ENCODE data around the gene PSMB5. TPM values are rescaled to one million over a fixed set of nuclear protein-coding genes. Genes with fewer than 3 reads are reported as not detected.

PSMB5 gene
- total and polyA plus RNA-seq, 9 of the 15 experiments (the other 6 are each of a cell fraction or from before 2014, with no cell fraction given), result 198 to 1,870 (median 269) TPM

GRCh38 chr14:23006544-23007419, 27.9 kb downstream of the PSMB5 start (continued):
- TF ChIP-seq DEAF1 (CRISPR knock-in tag; IDR thresholded peaks at IDR 0.05) (no peak), BRCA1 (IDR thresholded peaks at IDR 0.05) (no peak), BRCA1 (CRISPR knock-in tag; IDR thresholded peaks at IDR 0.05) (no peak), TCFL5 (CRISPR knock-in tag; conservative IDR thresholded peaks at IDR 0.05) (no peak), CHD4 (IDR thresholded peaks at IDR 0.05; ENCODE audit: insufficient read depth, insufficient replicate concordance, low read depth, low read length, poor library complexity, severe bottlenecking) (no peak), ZNF12 (CRISPR knock-in tag; IDR thresholded peaks at IDR 0.05) (peak; percentile 32; the same call in 1 of the 2 replicates), ZC3H8 (IDR thresholded peaks at IDR 0.05) (no peak), RNF2 (IDR thresholded peaks at IDR 0.05) (peak; percentile 77), MIER1 (IDR thresholded peaks at IDR 0.05; ENCODE audit: low read depth) (no peak), MYBL2 (IDR thresholded peaks at IDR 0.05; ENCODE audit: low read depth) (no peak), MYBL2 (CRISPR knock-in tag; IDR thresholded peaks at IDR 0.05; ENCODE audit: borderline replicate concordance) (no peak), ZNF263 (CRISPR knock-in tag; IDR thresholded peaks at IDR 0.05; ENCODE audit: borderline replicate concordance) (peak; percentile 70; the same call in 1 of the 2 replicates), LARP7 (IDR thresholded peaks at IDR 0.05) (no peak), MBD1 (CRISPR knock-in tag; IDR thresholded peaks at IDR 0.05) (no peak), DDX20 (tag; IDR thresholded peaks at IDR 0.05; ENCODE audit: low read depth) (no peak), KLF6 (CRISPR knock-in tag; IDR thresholded peaks at IDR 0.05; ENCODE audit: borderline replicate concordance) (peak; percentile 51; the same call in 1 of the 2 replicates), FOSL1 (tag; conservative IDR thresholded peaks at IDR 0.05) (peak; percentile 88), L3MBTL2 (IDR thresholded peaks at IDR 0.05) (peak; percentile 95), ZBTB12 (CRISPR knock-in tag; IDR thresholded peaks at IDR 0.05) (peak; percentile 33; the same call in 1 of the 2 replicates), SREBF1 (IDR thresholded peaks at IDR 0.05; ENCODE audit: borderline replicate concordance, low read depth, low read length) (no peak), C11orf30 (IDR thresholded peaks at IDR 0.05; ENCODE audit: low read depth) (no peak), TAF15 (IDR thresholded peaks at IDR 0.05; ENCODE audit: low read depth, low read length) (no peak), POLR2AphosphoS2 (IDR thresholded peaks at IDR 0.05; ENCODE audit: low read length) (peak; percentile 68; the same call in 1 of the 2 replicates), TEAD2 (tag; IDR thresholded peaks at IDR 0.05) (no peak)
